GM21526 (cell line): ENCODE results near the gene SDK1.

Experiments used
- ATAC-seq: cut with Tn5 transposase; IDR thresholded peaks from one replicate; pipeline ENCODE4 v1.9.1; 2021; ENCODE audit warnings: moderate library complexity; ENCODE audit not compliant: unreplicated experiment, low FRiP score

SDK1 gene

DNA sequence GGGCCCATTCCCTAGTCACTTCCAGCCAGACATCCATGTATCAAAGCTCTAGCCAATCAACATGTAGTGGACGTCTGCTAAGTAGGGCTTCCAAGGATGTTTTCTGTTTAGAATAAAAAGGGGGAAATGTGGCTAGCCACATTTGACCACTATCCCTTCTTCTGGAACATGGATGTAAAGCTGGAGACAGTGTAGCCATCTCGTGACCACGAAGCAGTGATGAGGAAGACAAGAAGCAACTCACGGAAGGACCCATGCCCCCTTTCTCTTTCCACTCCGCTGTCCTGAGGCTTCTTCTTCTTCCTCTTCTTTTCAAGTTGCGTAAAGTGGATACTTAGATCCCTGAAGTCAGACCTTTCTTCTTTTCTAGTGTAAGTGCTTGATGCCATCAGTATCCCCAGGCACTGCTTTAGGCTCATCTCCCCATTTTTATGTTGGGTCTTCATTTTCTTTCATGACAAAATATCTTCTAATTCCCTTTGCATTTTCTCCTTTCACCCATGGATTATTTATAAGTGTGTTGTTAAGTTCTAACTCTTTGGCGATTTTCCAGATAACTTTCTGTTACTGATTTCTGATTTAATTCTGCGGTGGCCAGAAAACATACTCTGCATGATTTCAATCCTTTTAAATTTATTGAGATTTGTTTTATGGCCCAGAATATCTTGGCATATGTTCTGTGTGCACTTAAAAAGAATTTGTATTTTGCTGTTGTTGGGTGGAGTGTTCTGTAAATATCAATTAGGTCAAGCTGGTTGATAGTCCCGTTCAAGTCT lies 594.5 kb downstream of the SDK1 start:
- ATAC-seq, result no peak

- no peak for ATAC-seq
These were observed 595.2 kb downstream of the SDK1 start for GRCh38 chr7:3896169-3896765.

DNA sequence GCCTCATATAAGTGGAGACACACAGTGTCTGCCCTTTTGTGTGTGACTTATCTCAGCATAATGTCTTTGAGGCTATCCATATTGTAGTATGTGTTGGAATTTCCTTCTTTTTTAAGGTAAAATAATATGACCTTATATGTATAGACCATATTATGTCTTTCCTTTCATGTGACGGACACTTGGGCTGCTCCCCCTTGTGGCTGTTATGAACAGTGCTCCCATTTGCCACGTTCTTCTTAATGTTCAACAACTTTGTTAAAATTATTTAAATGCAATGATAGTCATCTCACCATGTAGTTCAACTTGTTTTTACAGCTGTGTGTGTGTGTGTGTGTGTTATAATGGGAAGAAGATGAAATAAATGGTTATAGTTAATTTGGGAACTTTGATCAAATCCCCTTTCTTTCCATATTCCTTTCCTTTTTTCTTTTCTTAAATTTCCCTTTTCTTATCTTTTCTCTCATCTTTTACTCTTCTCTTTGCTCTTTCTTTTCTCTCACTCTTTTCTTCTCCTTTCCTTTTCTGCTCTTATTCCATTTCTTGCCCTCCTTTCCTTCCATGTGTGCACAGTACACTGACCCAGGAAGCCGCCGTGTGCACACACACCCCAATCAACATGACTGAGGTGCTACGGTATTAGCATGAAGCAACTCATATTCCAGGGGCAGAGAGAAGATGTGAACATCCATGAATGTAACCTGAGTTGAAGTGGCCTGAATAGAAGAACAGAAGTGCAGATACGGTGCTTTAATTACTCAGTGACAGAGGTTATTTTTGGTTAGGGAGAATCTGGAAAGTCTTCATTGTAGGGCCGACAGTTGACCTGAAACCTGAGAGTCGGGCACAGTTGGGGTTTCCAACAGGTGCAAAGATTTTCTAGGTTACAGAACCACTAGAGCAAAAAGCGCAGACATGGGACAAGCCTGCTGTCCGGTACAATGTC lies 596.6 kb downstream of the SDK1 start:
- ATAC-seq, result no peak

GRCh38 chr7:3899559-3899991 lies 598.5 kb downstream of the SDK1 start:
- no peak for ATAC-seq

GRCh38 chr7:3908153-3908552 lies 607.1 kb downstream of the SDK1 start:
- no peak for ATAC-seq

- no peak for ATAC-seq
These were observed 608.1 kb downstream of the SDK1 start for GRCh38 chr7:3909128-3909527.

GRCh38 chr7:3910054-3910453 lies 609.0 kb downstream of the SDK1 start:
- ATAC-seq, result no peak

- ATAC-seq, result no peak
These were observed 610.6 kb downstream of the SDK1 start for GRCh38 chr7:3911685-3912084.

- ATAC-seq, result no peak
These were observed 611.2 kb downstream of the SDK1 start for GRCh38 chr7:3912291-3912690.

DNA sequence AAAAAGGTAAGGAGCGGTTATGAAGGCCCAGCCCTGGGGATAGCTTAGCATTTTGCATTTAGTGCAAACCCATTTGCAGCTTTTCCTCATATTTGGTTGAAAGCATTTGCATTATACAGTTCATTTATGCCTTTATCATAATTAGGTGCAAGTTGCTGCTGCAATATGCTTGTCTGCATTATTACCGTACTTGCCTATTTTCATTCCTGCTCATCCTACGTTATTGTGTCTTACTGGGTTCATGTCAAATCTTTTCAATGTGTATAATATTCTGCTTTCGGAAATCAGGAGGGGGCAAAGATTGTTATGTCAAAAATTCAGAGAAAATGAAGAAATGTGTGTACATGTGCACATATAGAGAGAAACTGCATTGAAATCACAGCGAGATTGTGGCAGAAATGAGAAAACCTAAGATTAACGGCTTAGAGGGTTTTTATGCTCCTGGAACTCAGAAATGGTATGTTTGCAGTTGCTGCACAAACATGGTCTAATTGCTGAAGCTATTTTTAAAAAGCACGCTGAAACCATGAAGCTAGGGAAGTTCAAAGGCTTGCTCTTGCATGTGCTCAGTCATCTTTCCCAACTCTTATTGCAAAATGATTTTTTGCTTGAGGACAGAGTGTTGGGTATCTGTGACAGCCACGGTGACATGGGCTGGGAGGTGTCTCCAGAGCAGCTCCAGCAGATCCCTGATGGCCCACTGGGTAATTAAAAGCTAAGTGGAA lies 613.2 kb downstream of the SDK1 start:
- no peak for ATAC-seq

- ATAC-seq, result no peak
These were observed 614.4 kb downstream of the SDK1 start for GRCh38 chr7:3915337-3915878.

GRCh38 chr7:3916146-3916545 lies 615.1 kb downstream of the SDK1 start:
- no peak for ATAC-seq

DNA sequence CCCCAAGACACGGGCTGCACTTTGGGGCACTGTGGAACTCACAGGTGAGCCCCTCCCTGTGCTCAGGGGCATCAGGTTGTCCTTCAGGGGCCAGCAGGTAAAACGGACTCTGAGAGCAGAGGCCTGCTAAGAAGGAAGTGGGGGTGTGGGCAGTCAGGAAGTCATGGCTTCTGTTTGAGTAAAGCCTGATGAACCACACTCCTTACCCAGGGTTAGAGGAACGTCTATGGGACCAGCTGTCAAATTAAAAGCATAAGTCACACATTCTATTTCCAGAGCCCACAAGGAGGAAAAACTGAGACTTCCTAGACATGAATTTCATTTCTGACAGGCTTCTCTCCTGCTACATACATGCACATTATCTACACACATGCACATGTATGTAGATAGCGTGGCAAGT lies 616.4 kb downstream of the SDK1 start:
- no peak for ATAC-seq

DNA sequence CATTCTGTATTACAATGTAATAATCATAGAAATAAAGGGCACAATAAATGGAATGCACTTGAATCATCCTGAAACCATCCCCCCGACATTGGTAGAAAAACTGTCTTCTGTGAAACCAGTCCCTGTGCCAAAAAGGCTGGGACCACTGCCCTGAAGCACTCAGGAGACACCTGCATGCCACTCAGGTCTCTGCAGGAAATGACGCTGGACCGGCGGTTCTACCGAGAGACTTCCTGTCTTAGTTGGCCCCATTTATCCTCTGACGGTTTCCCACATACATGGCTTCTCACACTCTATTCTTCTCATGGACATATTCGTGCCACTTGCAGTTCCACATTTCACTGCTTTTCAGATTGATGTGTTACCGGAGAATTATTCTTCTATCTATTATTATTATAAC lies 617.5 kb downstream of the SDK1 start:
- ATAC-seq, result no peak

DNA sequence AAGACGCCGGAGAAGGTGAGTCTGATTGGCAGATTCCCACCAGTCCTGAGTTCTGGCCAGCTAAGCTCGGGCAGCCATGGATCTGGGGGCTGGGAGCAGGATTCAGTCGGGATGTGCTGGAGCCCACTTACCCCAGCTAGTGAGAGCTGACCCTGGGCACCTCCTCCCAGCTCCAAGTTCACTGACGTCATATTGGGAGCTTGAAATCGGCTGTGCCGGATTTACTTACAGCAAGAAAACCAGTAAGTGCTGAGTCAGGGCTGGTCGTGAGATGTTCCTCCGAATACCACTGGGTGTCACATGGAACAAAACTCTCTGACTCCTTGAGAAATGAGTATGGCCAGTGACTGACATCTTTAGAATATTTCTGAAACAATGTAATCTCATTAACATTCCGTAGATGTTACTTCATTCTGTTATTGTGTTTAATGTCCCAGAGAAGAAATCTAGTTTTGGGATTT lies 621.2 kb downstream of the SDK1 start:
- ATAC-seq, result no peak

- ATAC-seq, result no peak
These were observed 622.4 kb downstream of the SDK1 start for GRCh38 chr7:3923307-3923918.

DNA sequence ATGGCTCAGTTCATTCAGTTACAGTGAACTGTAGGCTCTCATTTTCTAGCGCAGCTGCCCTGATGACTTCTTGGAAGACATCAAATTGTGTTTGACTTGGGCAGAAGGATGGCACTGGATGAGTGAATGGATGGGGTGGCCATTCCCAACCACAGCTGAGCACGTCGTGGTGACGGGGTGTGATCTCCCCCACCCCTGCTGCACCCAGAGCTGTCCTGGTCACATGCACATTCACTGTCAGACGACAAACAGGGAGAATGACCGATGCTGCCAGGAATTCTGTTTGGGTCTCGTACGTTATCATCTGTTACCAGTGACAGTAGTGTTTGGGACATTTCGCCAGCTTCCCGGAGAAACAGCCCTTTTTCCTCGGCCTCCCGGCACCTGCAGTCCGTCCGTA lies 623.2 kb downstream of the SDK1 start:
- ATAC-seq, result no peak

DNA sequence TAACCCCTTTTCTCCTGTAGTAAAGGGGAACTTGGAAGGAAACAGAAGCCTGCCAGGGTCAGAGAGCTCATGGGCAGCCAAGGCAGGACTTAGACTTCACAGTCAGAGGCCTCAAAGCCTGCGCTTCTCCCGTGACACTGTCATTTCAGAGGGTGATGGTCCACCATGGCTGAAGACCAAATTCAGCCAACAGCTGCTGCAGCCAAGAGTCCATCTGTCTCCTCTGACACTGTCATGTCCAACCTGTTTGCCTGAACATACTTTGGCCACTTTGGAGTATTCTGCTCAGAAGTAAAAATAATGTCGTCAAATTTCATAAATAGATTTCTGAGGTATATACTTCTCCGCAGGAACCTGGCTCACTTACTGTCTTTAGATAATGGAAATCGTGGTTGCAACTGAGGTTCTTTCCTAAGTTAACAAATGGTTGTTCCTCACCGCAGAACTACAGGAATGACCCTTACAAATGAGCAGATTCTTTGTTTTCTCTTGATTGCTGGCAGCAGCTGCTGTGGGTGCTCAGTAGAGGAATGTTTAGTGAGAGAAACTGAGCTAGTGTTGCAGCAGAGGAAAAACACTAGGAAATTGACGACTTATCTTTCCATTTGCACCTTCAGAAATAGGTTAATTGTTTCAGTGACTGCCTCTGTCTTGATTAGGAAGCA lies 626.5 kb downstream of the SDK1 start:
- ATAC-seq, result no peak
